ENCODE data around the gene OR6J1.
"Not testable (repeated sequence)": the region's sequence is repeated elsewhere in the genome, so short reads cannot be mapped to it uniquely, and the experiment has no call there.

Gene OR6J1

GRCh38 chr14:22653012-22653621 lies 9.0 kb upstream of the OR6J1 start:
- FAIRE-seq, result peak; percentile 78
- DNase-seq (ENCODE audit: insufficient read length, low spot score), result peak; percentile 53

DNA sequence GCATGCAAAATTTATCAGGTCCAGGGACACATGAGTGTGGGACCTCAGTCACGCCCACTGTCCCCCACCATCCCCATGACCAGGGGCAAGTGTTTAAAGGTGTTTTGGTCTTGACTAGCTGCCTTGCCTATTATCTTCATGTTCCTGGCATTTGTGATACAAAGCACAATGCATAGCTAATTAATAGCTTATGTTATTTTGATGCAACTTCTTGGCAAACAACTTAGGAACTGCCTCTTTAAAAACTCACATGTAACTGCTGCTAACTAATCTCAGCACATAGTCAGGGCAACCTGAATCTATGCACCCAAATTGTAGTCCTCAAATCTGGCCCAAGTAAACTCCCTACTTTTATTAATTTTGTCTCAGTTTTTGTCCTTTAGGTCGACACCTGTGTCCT lies 7.4 kb upstream of the OR6J1 start:
- FAIRE-seq (no peak), DNase-seq (ENCODE audit: insufficient read length, low spot score) (no peak)

DNA sequence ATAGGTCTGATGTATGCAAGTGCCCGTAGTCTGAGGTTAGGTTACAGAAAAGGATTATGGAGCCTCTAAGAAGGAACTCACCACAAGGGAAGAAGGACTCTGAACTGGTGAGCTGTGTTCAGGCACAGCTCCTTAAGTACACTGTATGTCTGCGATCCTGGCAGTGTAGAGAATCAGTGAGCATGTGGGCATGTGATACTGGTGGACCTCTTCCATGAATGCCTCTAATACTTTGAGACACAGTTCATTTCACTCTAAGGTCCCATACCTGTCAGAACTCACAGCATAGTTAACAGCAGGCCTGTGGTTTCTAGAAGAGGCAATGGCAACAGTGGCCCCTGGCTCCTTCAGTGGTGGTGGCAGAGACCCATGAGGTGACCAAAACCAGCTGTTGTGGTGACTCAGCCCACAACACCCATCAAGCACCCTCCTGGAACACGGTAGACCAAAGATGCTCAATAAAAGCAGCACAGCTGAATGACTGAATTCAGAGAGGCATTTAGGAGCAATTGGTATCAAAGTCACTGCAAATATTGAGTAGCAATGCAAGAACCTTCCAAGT lies 6.9 kb upstream of the OR6J1 start:
- DNase-seq (ENCODE audit: insufficient read length, low spot score), result no peak
- no peak for FAIRE-seq

DNA sequence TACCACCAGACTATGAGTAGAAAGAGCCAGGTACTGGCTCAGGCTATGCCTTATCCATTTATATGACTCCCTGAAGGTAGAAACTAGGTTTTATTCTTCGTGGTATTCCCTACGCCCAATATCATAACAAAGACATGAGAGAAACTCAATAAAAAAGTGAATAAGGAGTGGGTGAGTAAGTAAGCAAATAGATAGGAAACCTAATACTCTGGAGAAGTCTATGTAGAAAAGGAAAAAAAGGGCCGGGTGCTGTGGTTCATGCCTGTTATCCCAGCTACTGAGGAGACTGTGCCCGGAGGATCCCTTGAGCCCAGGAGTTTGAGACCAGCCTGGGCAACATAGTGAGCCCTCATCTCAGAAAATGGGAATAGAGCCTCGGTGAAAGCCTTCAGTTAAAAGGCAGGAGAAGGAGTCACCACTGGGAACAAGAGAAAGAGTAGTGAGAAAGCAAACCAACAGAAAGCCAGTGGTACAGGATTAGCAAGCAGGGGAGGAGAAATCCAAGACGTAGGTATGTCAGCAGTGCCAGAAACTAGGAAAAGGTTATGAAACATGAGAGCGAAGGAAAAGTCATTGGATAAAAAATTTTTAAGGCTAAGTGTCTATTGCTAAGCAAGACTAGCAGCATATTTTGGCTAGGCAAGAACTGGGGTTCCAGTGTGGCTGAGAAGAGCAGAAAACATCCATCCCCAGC lies 6.0 kb upstream of the OR6J1 start:
- DNase-seq (ENCODE audit: insufficient read length, low spot score) (no peak), FAIRE-seq (no peak)

DNA sequence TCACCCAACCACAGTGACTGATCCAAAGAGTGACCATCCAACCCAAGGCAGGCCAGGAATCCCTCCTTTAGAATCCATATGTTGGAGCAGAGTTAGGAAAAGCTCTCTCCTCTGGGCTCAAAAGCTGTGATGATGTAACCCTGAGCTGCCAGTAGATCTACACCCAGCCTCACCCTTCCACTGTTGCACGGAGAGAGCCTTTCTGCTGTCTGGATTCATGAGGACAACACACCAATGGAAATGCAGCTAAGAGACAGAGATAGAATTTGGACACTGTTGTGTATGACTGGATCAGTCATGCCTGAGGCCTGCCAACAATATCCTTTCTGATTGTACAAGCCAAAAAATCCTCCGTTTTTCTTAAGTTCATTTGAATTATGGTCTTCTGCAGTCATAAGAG lies 4.4 kb upstream of the OR6J1 start:
- DNase-seq (ENCODE audit: insufficient read length, low spot score), result no peak
- FAIRE-seq, result no peak

DNA sequence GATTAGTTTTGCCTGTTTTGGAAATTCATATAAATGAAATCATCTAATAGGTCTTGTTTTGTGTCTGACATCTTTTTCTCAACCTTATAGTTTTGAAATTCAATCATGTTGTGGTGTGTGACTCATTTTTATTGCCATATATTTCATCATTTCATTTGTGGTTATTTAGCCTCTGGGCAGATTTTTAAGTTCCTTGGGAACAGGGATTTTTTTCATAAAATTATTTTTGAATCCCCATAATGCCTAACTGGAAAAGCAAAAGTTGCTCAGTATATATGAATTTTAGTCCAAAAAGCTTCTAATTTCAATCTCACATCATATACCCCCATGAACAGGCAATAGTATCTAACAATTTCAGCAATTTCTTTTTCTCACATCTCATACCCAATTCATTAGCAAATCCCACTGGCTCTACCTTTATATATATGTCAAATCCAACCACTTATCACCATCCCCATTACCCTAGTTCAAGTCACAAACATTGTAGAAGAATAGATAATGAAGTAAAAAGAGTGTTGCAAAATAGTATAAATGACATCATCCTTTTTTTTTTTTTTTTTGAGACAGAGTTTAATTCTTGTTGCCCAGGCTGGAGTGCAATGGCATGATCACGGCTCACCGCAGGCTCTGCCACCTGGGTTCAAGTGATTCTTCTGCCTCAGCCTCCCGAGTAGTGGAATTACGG lies 2.6 kb upstream of the OR6J1 start:
- no peak for FAIRE-seq

DNA sequence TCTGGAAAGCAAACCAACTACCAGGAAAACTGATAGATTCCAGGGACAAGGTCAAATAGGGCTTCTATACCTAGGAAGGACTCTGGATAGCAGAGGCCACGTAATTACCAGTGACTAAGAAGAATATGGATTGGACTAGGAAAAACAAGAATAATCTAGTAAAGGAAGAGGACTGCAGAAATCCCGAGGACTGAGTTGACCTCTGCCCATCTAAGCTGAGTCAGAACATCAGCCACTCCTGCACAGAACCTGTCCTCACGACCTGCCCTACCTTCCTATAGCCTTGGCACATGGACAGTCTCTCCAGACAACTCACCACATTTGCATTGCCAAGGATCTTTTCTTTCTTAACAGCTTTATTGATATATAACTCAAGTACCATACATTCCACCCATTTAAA lies 2.3 kb downstream of the OR6J1 start:
- DNase-seq (ENCODE audit: insufficient read length, low spot score) (no peak), FAIRE-seq (no peak)

More for the DNA sequence above, 2.6 kb upstream of the OR6J1 start:
- no peak for DNase-seq (ENCODE audit: insufficient read length, low spot score)

GRCh38 chr14:22640192-22640591 lies 4.0 kb downstream of the OR6J1 start:
- DNase-seq (ENCODE audit: insufficient read length, low spot score), result no peak
- no peak for FAIRE-seq

DNA sequence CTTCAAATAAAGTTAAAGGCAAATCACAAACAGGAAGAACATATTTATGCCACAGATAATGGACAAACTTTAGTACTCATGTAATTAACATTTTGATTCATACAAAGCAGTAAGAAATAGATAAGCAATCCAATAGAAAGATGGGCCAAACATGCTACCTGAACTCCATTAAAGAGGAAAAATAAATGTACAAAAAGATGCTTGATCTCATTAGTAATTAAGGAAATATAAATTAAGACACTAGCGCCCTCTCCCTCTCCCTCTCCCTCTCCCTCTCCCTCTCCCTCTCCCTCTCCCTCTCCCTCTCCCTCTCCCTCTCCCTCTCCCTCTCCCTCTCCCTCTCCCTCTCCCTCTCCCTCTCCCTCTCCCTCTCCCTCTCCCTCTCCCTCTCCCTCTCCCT lies 8.2 kb downstream of the OR6J1 start:
- not testable (repeated sequence) for DNase-seq (ENCODE audit: insufficient read length, low spot score); FAIRE-seq

DNA sequence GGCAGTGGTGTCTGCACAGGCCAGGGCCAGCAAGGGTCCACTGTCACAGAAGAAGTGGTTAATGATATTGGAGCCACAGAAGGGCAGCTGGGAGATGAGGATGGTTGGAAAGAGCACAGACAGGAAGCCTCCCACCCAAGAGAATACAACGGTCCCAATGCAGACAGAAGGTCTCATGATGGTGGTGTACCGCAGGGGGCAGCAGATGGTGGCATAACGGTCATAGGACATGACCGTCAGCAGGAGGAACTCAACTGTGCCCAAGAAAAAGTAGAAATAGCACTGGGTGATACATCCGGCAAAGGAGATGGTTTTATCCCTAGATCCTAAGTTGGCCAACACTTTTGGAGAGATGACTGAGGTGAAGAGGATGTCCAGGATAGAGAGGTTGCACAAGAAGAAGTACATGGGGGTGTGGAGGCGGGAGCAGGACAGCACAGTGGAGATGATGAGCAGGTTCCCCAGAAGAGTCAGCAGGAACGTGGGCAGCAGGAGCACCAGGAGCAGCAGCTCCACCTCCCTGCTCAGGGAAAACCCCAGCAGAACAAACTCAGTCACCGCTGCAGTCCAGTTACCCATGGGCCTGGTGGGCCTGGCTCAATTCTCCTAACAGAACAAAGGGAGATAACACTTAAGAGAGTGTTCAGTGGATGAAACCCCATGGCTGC lies 9.8 kb downstream of the OR6J1 start:
- no peak for DNase-seq (ENCODE audit: insufficient read length, low spot score)
- FAIRE-seq, result no peak

- FAIRE-seq, result no peak
- no peak for DNase-seq (ENCODE audit: insufficient read length, low spot score)
These were observed 13.7 kb downstream of the OR6J1 start for GRCh38 chr14:22630486-22630885.

- DNase-seq (ENCODE audit: insufficient read length, low spot score) (no peak), FAIRE-seq (no peak)
These were observed 14.1 kb downstream of the OR6J1 start for GRCh38 chr14:22630066-22630465.

- FAIRE-seq (no peak), DNase-seq (ENCODE audit: insufficient read length, low spot score) (no peak)
These were observed 14.8 kb downstream of the OR6J1 start for GRCh38 chr14:22629361-22629760.

GRCh38 chr14:22627506-22628263 lies 16.5 kb downstream of the OR6J1 start:
- no peak for FAIRE-seq
- DNase-seq (ENCODE audit: insufficient read length, low spot score), result no peak

- DNase-seq (ENCODE audit: insufficient read length, low spot score) (no peak), FAIRE-seq (no peak)
These were observed 17.6 kb downstream of the OR6J1 start for GRCh38 chr14:22626590-22626989.

- no peak for DNase-seq (ENCODE audit: insufficient read length, low spot score)
- FAIRE-seq, result no peak
These were observed 21.1 kb downstream of the OR6J1 start for GRCh38 chr14:22623047-22623446.

- DNase-seq (ENCODE audit: insufficient read length, low spot score) (no peak), FAIRE-seq (no peak)
These were observed 21.9 kb downstream of the OR6J1 start for GRCh38 chr14:22622255-22622654.

- not testable (repeated sequence) for DNase-seq (ENCODE audit: insufficient read length, low spot score); FAIRE-seq
These were observed 28.4 kb downstream of the OR6J1 start for GRCh38 chr14:22615765-22616164.

DNA sequence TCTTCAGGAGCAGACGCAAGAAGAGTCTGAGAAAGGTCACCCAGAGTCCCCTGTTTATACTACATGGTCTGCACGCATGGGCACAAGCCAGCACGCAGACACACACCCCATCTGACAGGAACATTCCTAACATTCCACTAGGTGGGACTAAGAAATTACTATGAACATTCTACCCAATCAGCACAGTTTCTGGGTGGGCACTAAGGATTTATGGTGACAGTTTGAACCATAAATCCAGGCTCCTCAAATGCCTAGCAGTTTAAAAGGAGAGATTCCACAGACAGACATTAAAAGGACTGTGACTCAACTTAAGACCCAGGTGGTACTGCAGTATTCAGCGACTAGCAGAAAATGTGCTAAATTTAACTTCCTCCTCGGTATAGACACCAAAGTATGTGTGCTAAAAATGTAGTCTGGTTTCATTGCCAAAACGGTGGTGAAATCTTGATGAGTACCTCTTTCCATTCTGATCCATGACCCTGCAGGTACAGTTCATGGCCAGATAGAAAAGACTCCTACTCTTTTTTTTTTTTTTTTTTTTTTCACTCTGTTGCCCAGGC lies 29.8 kb downstream of the OR6J1 start:
- DNase-seq (ENCODE audit: insufficient read length, low spot score) (no peak), FAIRE-seq (no peak)

DNA sequence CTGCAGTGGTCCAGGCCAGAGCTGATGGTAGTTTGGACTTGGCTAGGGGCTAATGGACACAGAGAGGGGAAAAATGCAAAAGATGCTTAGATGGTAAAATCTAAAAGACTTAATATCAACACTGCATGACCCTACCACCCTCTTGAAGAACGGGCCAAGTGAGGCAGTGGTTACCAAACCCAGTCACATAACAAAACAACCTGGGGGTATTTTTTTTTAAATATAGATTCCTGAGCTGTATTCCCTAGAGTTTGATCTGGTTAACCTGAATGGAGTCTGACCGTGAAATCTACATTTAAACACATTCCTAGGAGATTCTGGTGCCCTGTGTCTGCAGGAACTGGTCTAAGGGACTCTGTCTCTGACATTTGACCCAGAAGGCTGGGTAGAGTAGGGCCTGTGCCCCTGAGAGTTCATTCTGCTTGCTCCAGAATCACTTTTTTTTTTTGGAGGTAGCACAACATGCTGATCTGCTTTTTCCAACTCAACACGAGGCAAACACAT lies 30.4 kb downstream of the OR6J1 start:
- DNase-seq (ENCODE audit: insufficient read length, low spot score), result no peak
- no peak for FAIRE-seq
